Measurements from ENCODE around the gene FRG2. TPM values are rescaled to one million over a fixed set of nuclear protein-coding genes. Genes with fewer than 3 reads are reported as not detected.
"Not testable (repeated sequence)": the region's sequence is repeated elsewhere in the genome, so short reads cannot be mapped to it uniquely, and the experiment has no call there.

Gene FRG2
- total RNA-seq, 1 donor from 2014 or later = not detected

GRCh38 chr4:190016369-190017289 is 10.4 kb downstream of the FRG2 start:
- no peak for DNase-seq (ENCODE audit: extremely low spot score, unreplicated experiment)
- no peak overlapping the region for H3K27ac Mint-ChIP-seq
- no peaks in the 10 kb centered on the region for H3K9me3 Mint-ChIP-seq
- H3K36me3 Mint-ChIP-seq = no peaks in the 10 kb centered on the region
- no peaks in the 10 kb centered on the region for H3K4me1 Mint-ChIP-seq (ENCODE audit: unreplicated experiment)
- no peak overlapping the region for H3K4me3 Mint-ChIP-seq
- no peak for TF ChIP-seq CTCF (conservative IDR thresholded peaks at IDR 0.05)
- no peaks in the 10 kb centered on the region for H3K27me3 Mint-ChIP-seq

- H3K4me1 Mint-ChIP-seq (ENCODE audit: unreplicated experiment) = no peaks in the 10 kb centered on the region
- DNase-seq (ENCODE audit: extremely low spot score, unreplicated experiment) = no peak
- no peaks in the 10 kb centered on the region for H3K9me3 Mint-ChIP-seq
- no peak overlapping the region for H3K27ac Mint-ChIP-seq
- TF ChIP-seq CTCF (conservative IDR thresholded peaks at IDR 0.05) = no peak
- no peaks in the 10 kb centered on the region for H3K27me3 Mint-ChIP-seq
- no peak overlapping the region for H3K4me3 Mint-ChIP-seq
- H3K36me3 Mint-ChIP-seq = no peaks in the 10 kb centered on the region
Observed at GRCh38 chr4:190015538-190016368, 11.3 kb downstream of the FRG2 start.

GRCh38 chr4:190014771-190015537 is 12.1 kb downstream of the FRG2 start:
- no peak overlapping the region for H3K27ac Mint-ChIP-seq
- H3K27me3 Mint-ChIP-seq = no peaks in the 10 kb centered on the region
- no peaks in the 10 kb centered on the region for H3K36me3 Mint-ChIP-seq
- no peak for DNase-seq (ENCODE audit: extremely low spot score, unreplicated experiment)
- H3K9me3 Mint-ChIP-seq = no peaks in the 10 kb centered on the region
- TF ChIP-seq CTCF (conservative IDR thresholded peaks at IDR 0.05) = no peak
- H3K4me1 Mint-ChIP-seq (ENCODE audit: unreplicated experiment) = no peaks in the 10 kb centered on the region
- H3K4me3 Mint-ChIP-seq = no peak overlapping the region

- not testable (repeated sequence) for H3K4me3 Mint-ChIP-seq; H3K27me3 Mint-ChIP-seq; H3K4me1 Mint-ChIP-seq (ENCODE audit: unreplicated experiment); H3K36me3 Mint-ChIP-seq; H3K27ac Mint-ChIP-seq; DNase-seq (ENCODE audit: extremely low spot score, unreplicated experiment)
- peaks cover 13% of the 10 kb centered on the region for H3K9me3 Mint-ChIP-seq
Observed at GRCh38 chr4:189989941-189990340, 37.1 kb downstream of the FRG2 start.

GRCh38 chr4:189988877-189989431 is 38.1 kb downstream of the FRG2 start:
- peaks cover 13% of the 10 kb centered on the region for H3K9me3 Mint-ChIP-seq
- H3K27me3 Mint-ChIP-seq = no peaks in the 10 kb centered on the region
- no peak overlapping the region for H3K4me3 Mint-ChIP-seq
- no peak for DNase-seq (ENCODE audit: extremely low spot score, unreplicated experiment)
- H3K36me3 Mint-ChIP-seq = no peaks in the 10 kb centered on the region
- no peak for TF ChIP-seq CTCF (conservative IDR thresholded peaks at IDR 0.05)
- H3K4me1 Mint-ChIP-seq (ENCODE audit: unreplicated experiment) = no peaks in the 10 kb centered on the region
- H3K27ac Mint-ChIP-seq = no peak overlapping the region

GRCh38 chr4:189985651-189986243 is 41.3 kb downstream of the FRG2 start:
- H3K9me3 Mint-ChIP-seq = peaks cover 13% of the 10 kb centered on the region

GRCh38 chr4:189984661-189985060 is 42.4 kb downstream of the FRG2 start:
- H3K27me3 Mint-ChIP-seq; H3K36me3 Mint-ChIP-seq; H3K4me3 Mint-ChIP-seq; H3K27ac Mint-ChIP-seq; DNase-seq (ENCODE audit: extremely low spot score, unreplicated experiment); H3K4me1 Mint-ChIP-seq (ENCODE audit: unreplicated experiment): not testable (repeated sequence)
- H3K9me3 Mint-ChIP-seq = peaks cover 13% of the 10 kb centered on the region

More at GRCh38 chr4:189985651-189986243, 41.3 kb downstream of the FRG2 start:
- H3K27me3 Mint-ChIP-seq; DNase-seq (ENCODE audit: extremely low spot score, unreplicated experiment); H3K27ac Mint-ChIP-seq; H3K4me1 Mint-ChIP-seq (ENCODE audit: unreplicated experiment); H3K4me3 Mint-ChIP-seq; H3K36me3 Mint-ChIP-seq: not testable (repeated sequence)

GRCh38 chr4:189983916-189984526 is 43.0 kb downstream of the FRG2 start:
- H3K4me1 Mint-ChIP-seq (ENCODE audit: unreplicated experiment); H3K4me3 Mint-ChIP-seq; DNase-seq (ENCODE audit: extremely low spot score, unreplicated experiment); H3K27me3 Mint-ChIP-seq; H3K36me3 Mint-ChIP-seq; H3K27ac Mint-ChIP-seq: not testable (repeated sequence)
- peaks cover 13% of the 10 kb centered on the region for H3K9me3 Mint-ChIP-seq

All from type B pancreatic cell (in vitro differentiated cells).